Endothelial cell of umbilical vein (primary cell): ENCODE measurements around the gene ENG.
A peak's percentile ranks its signal among the peaks of the same experiment; 100 is the strongest.

Source experiments
- EZH2 ChIP-seq: IDR thresholded peaks from 2 replicates; pipeline ENCODE4 v1.6.1; 2012; ENCODE audit warnings: borderline replicate concordance, low read depth, mild to moderate bottlenecking, moderate library complexity, low read length, inconsistent platforms; ENCODE audit not compliant: severe bottlenecking
- FOS ChIP-seq: IDR thresholded peaks from 2 replicates; pipeline ENCODE4 v1.6.1; 2011; ENCODE audit warnings: mild to moderate bottlenecking, low read length, moderate library complexity, borderline replicate concordance; ENCODE audit not compliant: insufficient read depth
- GATA2 ChIP-seq: IDR thresholded peaks from 2 replicates; pipeline ENCODE4 v1.7.0; 2011; ENCODE audit warnings: low read depth, mild to moderate bottlenecking, moderate library complexity, mixed read lengths, low read length; ENCODE audit not compliant: insufficient read length, insufficient read depth
- JUN ChIP-seq: IDR thresholded peaks from 2 replicates; pipeline ENCODE4 v1.6.1; 2011; ENCODE audit warnings: borderline replicate concordance, low read depth; ENCODE audit not compliant: insufficient read length, insufficient read depth
- MAX ChIP-seq: IDR thresholded peaks from 2 replicates; pipeline ENCODE4 v1.6.1; 2011; ENCODE audit not compliant: insufficient read depth, insufficient read length
- MYC ChIP-seq: IDR thresholded peaks from one replicate; pipeline ENCODE4 v1.6.1; 2011; ENCODE audit warnings: mild to moderate bottlenecking, low read depth, low read length
- POLR2A ChIP-seq: IDR thresholded peaks from 2 replicates; pipeline ENCODE4 v1.6.1; 2012; ENCODE audit warnings: low read depth, mild to moderate bottlenecking, control low read depth, low read length
- POLR2AphosphoS5 ChIP-seq: IDR thresholded peaks from 2 replicates; pipeline ENCODE4 v1.6.1; 2012; ENCODE audit warnings: low read depth, mild to moderate bottlenecking, control low read depth, low read length, moderate library complexity; ENCODE audit not compliant: insufficient read depth
- TF ChIP-seq, protein P1 (sequence below), 2 donors: IDR thresholded peaks; 1 replicate in 1 of 2; 2 replicates in 1 of 2; pipeline ENCODE4 v1.5.1; 2011; ENCODE audit warnings: low read length in 2 of 2, mild to moderate bottlenecking in 2 of 2, moderate library complexity in 2 of 2, control low read depth in 1 of 2, inconsistent platforms in 1 of 2, low read depth in 1 of 2; ENCODE audit not compliant: insufficient read depth in 1 of 2; ENCODE audit errors: extremely low read depth in 1 of 2

DNA sequence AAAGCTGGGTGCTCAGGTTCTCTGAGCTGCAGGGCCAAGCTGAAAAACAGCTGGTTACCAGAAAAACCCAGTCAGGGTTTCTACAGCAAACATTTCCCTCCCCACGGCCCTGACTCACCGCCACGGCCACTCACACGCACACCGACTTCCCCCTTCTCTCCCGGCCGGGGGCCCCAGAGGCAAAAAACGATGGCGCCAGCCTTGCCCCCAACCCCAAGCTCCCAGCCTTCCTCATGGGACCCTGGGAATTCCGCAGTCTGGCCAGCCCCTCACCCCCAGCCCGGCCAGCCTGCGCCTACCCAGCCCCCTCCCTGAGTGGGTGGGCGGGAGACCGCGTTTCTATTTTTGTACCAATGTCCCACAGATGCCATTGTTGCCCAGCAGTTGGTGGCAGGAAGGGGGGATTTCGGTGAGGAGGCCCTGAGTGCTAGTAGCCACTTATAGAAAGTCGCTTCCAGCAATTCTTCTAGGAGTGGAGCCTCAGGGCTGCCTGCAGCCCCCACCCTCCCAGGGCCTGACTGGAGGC is 18.4 kb downstream of the ENG start:
- TF ChIP-seq POLR2AphosphoS5 (peak; percentile 30), POLR2A (no peak), EZH2 (no peak), JUN (peak; percentile 61), GATA2 (no peak), FOS (peak; percentile 50), MAX (no peak), MYC (no peak)
- TF ChIP-seq, protein P1, sequence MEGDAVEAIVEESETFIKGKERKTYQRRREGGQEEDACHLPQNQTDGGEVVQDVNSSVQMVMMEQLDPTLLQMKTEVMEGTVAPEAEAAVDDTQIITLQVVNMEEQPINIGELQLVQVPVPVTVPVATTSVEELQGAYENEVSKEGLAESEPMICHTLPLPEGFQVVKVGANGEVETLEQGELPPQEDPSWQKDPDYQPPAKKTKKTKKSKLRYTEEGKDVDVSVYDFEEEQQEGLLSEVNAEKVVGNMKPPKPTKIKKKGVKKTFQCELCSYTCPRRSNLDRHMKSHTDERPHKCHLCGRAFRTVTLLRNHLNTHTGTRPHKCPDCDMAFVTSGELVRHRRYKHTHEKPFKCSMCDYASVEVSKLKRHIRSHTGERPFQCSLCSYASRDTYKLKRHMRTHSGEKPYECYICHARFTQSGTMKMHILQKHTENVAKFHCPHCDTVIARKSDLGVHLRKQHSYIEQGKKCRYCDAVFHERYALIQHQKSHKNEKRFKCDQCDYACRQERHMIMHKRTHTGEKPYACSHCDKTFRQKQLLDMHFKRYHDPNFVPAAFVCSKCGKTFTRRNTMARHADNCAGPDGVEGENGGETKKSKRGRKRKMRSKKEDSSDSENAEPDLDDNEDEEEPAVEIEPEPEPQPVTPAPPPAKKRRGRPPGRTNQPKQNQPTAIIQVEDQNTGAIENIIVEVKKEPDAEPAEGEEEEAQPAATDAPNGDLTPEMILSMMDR (IDR thresholded peaks at IDR 0.05; ENCODE audit: extremely low read depth in 1 of 2, insufficient read depth in 1 of 2, low read depth in 1 of 2, low read length in 2 of 2): no peak
